Ishikawa (cell line): Measurements from ENCODE around the gene EEFSEC.

ENCODE experiments used
- CREB1 ChIP-seq: IDR thresholded peaks from 2 replicates; pipeline ENCODE4 v1.6.1; 2012; ENCODE audit warnings: low read depth
- YY1 ChIP-seq: IDR thresholded peaks from 2 replicates; pipeline ENCODE4 v1.6.1; 2012; ENCODE audit warnings: low read depth
- TF ChIP-seq, protein P1 (sequence below): IDR thresholded peaks from 2 replicates; pipeline ENCODE4 v1.6.1; 2012

- TF ChIP-seq CREB1 = no peak
- TF ChIP-seq, protein P1, sequence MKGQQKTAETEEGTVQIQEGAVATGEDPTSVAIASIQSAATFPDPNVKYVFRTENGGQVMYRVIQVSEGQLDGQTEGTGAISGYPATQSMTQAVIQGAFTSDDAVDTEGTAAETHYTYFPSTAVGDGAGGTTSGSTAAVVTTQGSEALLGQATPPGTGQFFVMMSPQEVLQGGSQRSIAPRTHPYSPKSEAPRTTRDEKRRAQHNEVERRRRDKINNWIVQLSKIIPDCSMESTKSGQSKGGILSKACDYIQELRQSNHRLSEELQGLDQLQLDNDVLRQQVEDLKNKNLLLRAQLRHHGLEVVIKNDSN = no peak
- no peak for TF ChIP-seq YY1
These were observed 19.9 kb upstream of the EEFSEC start for GRCh38 chr3:128133273-128133883.
